K562 (cell line): ENCODE results near the gene COL11A2. TPM values are rescaled to one million over a fixed set of nuclear protein-coding genes. Genes with fewer than 3 reads are reported as not detected.

ENCODE experiments used
- ELF2 ChIP-seq: fragments of 250-450 bp; sonication (Bioruptor Pico); IDR thresholded peaks from 2 replicates; pipeline ENCODE4 v1.5.0; 2021; ENCODE audit warnings: mild to moderate bottlenecking
- HDGF ChIP-seq: fragments of 450-650 bp; IDR thresholded peaks from 2 replicates; pipeline ENCODE4 v1.6.1; 2016
- LEF1 ChIP-seq: fragments of 450-650 bp; IDR thresholded peaks from 2 replicates; pipeline ENCODE4 v1.6.1; 2016; ENCODE audit warnings: mild to moderate bottlenecking
- NCOA2 ChIP-seq, 2 experiments: fragments of 450-650 bp; IDR thresholded peaks; 2 replicates each; pipeline ENCODE4 v1.6.1; 2018; ENCODE audit warnings: mild to moderate bottlenecking in 2 of 2, moderate library complexity in 1 of 2; ENCODE audit not compliant: partially characterized antibody in 2 of 2
- NKRF ChIP-seq: fragments of 450-650 bp; IDR thresholded peaks from 2 replicates; pipeline ENCODE4 v1.6.1; 2016; ENCODE audit warnings: borderline replicate concordance
- POLR2H ChIP-seq: IDR thresholded peaks from 2 replicates; pipeline ENCODE4 v1.6.1; 2016; ENCODE audit warnings: missing genetic modification characterization, low read depth, mild to moderate bottlenecking, control low read depth, missing compliant biosample characterization, moderate library complexity
- RERE ChIP-seq: sonication (generic); formaldehyde crosslinking; IDR thresholded peaks from 2 replicates; pipeline ENCODE4 v1.8.0; 2023; ENCODE audit warnings: missing genetic modification reagents, mild to moderate bottlenecking, borderline replicate concordance
- RUNX1 ChIP-seq: sonication (generic); IDR thresholded peaks from 2 replicates; pipeline ENCODE4 v1.6.1; 2016; ENCODE audit warnings: antibody characterized with exemption, low read depth
- TAF15 ChIP-seq: fragments of 200-400 bp; formaldehyde crosslinking; IDR thresholded peaks from 2 replicates; pipeline ENCODE4 v1.6.1; 2017; ENCODE audit warnings: mild to moderate bottlenecking, low read depth, low read length, moderate library complexity
- USF1 ChIP-seq: sonication (generic); formaldehyde crosslinking; IDR thresholded peaks from 2 replicates; pipeline ENCODE4 v1.9.0; 2022; ENCODE audit warnings: mild to moderate bottlenecking, missing genetic modification reagents
- ZBED1 ChIP-seq: IDR thresholded peaks from 2 replicates; pipeline ENCODE4 v1.6.1; 2014
- ZBTB2 ChIP-seq: fragments of 450-650 bp; IDR thresholded peaks from 2 replicates; pipeline ENCODE4 v1.6.1; 2016; ENCODE audit warnings: antibody characterized with exemption
- ZBTB33 ChIP-seq: sonication (generic); formaldehyde crosslinking; IDR thresholded peaks from 2 replicates; pipeline ENCODE4 v1.8.1; 2023; ENCODE audit warnings: mild to moderate bottlenecking, missing genetic modification reagents
- ZBTB7A ChIP-seq: IDR thresholded peaks from 2 replicates; pipeline ENCODE4 v1.6.1; 2011; ENCODE audit warnings: low read depth, mild to moderate bottlenecking, low read length, moderate library complexity, borderline replicate concordance; ENCODE audit not compliant: control insufficient read depth
- ZNF75A ChIP-seq: fragments of 450-650 bp; formaldehyde crosslinking; IDR thresholded peaks from 2 replicates; pipeline ENCODE4 v1.4.0; 2020; ENCODE audit warnings: mild to moderate bottlenecking
- polyA plus RNA-seq, 8 experiments: library from polyadenylated mRNA; depleted of rRNA in 4 of 8; stranded (reverse) in 5 of 8; unstranded in 3 of 8; fragments of >200 nt; fragmentation: Nextera tagmentation in 2 of 8; fragmentation: Illumina TruSeq in 1 of 8; extraction: Ambion mirVana in 2 of 8; extraction: Trizol in 1 of 8; gene quantifications; 2 replicates each; pipeline versions ENCODE4 v1.2.1 to v1.2.3, GENCODE V29; 2011 to 2014; ENCODE audit warnings: inconsistent platforms in 1 of 8, missing spikeins in 1 of 8
- total RNA-seq, 7 experiments: library from RNA; depleted of rRNA in 6 of 7; stranded (reverse); fragments of >200 nt in 6 of 7; fragmentation: Illumina TruSeq in 2 of 7; extraction: Trizol in 2 of 7; gene quantifications; 2 replicates each; pipeline versions ENCODE4 v1.2.1 to v1.2.3, GENCODE V29; 2011 to 2021; ENCODE audit warnings: low replicate concordance in 1 of 7

The COL11A2 gene
- total and polyA plus RNA-seq, 9 of the 15 experiments (the other 6 are each of a cell fraction or from before 2014, with no cell fraction given): 0.04 to 0.35 (median 0.09) TPM; not detected in 1

- TF ChIP-seq ZBTB33 (CRISPR knock-in tag) (peak; percentile 77), USF1 (CRISPR knock-in tag) (peak; percentile 18; the same call in 1 of the 2 replicates), ZBTB2 (no peak), ZNF75A (no peak), POLR2H (peak; percentile 33; the same call in 1 of the 2 replicates), NCOA2 (IDR thresholded peaks at IDR 0.05; ENCODE audit: partially characterized antibody in 2 of 2) (no peak), ZBTB7A (0 out of 2 replicates have a peak, but pooled peaks have one; percentile 36), TAF15 (0 out of 2 replicates have a peak, but pooled peaks have one; percentile 67), NKRF (peak; percentile 74; the same call in 1 of the 2 replicates), HDGF (0 out of 2 replicates have a peak, but pooled peaks have one; percentile 13), ELF2 (CRISPR knock-in tag) (peak; percentile 68; the same call in 1 of the 2 replicates), RERE (CRISPR knock-in tag) (no peak), LEF1 (no peak), RUNX1 (no peak), ZBED1 (no peak; the same call in 1 of the 2 replicates)
Measured at GRCh38 chr6:33204415-33205190, 12.3 kb upstream of the COL11A2 start, which contains the start of gene HSD17B8 (continued).
